HG02571 (cell line): ENCODE results near the gene MYO18B.

Source experiments
- ATAC-seq: cut with Tn5 transposase; IDR thresholded peaks from one replicate; pipeline ENCODE4 v1.9.1; 2021; ENCODE audit warnings: mild to moderate bottlenecking, moderate library complexity; ENCODE audit not compliant: unreplicated experiment

MYO18B gene

DNA sequence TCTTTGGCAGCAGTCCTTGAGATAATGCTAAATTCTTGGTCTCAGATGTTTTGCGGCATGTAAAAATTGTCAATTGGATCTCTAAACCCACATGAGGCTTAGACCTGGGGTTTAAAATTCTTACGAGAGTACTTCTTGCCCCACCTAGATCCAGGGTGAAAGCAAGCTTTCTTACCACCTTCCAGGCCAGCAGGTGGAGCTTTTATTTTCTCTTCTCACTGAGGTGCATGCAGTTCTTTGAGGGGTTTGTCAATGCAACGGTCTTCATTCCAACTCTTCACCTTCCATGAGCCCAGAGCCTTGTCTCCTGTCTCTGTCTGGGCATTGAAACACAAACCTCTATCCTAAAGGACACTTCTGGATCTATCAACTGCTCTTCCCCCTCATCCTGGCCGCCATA, 154.1 kb downstream of the MYO18B start:
- ATAC-seq, result no peak

- no peak for ATAC-seq
These were observed 154.6 kb downstream of the MYO18B start for GRCh38 chr22:25896592-25896991.

GRCh38 chr22:25898707-25899365, 156.8 kb downstream of the MYO18B start:
- no peak for ATAC-seq

- ATAC-seq, result no peak
These were observed 157.6 kb downstream of the MYO18B start for GRCh38 chr22:25899566-25899965.

- ATAC-seq, result no peak
These were observed 158.4 kb downstream of the MYO18B start for GRCh38 chr22:25900390-25900789.

GRCh38 chr22:25900880-25901279, 158.9 kb downstream of the MYO18B start:
- no peak for ATAC-seq

DNA sequence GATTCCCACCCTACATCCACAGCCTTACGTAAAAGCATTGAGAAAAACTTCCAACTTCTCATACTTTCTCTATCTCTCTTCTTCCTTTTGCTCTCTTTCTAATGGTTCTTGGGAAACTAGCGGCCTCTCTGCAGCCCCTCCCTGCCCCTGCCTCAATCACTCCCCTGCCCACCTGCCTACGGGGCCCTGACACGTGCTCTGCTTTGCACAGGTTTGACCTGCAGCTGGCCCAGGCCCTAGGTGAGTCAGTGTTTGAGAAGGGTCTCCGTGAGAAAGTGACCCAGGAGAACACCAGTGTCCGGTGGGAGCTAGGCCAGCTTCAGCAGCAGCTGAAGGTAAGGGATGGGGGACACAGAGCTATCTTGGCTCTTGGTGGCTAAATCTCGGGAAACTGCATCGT, 160.4 kb downstream of the MYO18B start:
- ATAC-seq, result no peak

DNA sequence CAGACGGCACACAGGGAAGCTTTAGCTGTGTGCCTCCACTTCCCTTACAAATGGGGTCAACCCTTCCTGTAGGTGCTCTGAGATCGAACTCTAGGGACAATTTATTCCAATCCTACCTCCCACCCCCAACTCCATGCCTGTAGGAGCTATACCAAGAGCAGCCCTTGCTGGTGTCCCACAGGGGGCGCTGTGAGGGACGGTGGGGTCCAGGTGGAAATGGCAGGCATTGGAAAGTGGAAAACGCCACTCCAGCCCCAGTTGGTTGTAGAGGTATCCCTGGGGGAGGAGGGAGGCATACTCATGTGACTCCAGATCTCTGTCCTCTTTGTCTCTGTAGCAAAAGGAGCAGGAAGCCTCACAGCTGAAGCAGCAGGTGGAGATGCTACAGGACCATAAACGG, 161.3 kb downstream of the MYO18B start:
- no peak for ATAC-seq

DNA sequence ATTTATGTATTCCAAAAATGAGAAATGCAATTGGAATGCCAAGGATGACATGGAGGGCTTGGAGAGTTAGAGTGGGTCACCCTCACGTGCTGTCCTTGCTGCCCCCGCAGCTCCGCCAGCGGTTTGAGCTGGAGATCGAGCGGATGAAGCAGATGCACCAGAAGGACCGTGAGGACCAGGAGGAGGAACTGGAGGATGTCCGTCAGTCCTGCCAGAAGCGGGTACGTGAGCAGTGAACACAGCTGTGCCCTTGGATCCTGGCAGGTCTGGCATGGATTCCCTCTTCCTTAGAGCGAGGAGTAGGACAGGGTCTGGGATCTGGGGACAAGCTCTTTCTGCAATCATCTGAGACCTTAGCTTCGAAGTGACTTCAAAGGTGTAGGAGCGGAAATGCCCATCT, 166.2 kb downstream of the MYO18B start:
- no peak for ATAC-seq

GRCh38 chr22:25908755-25909154, 166.8 kb downstream of the MYO18B start:
- no peak for ATAC-seq

GRCh38 chr22:25909614-25910387, 167.8 kb downstream of the MYO18B start:
- no peak for ATAC-seq

GRCh38 chr22:25911243-25911972, 169.4 kb downstream of the MYO18B start:
- no peak for ATAC-seq

- no peak for ATAC-seq
These were observed 177.5 kb downstream of the MYO18B start for GRCh38 chr22:25919452-25919851.

- ATAC-seq, result no peak
These were observed 180.2 kb downstream of the MYO18B start for GRCh38 chr22:25922141-25922540.

- ATAC-seq, result no peak
These were observed 181.9 kb downstream of the MYO18B start for GRCh38 chr22:25923914-25924313.

- no peak for ATAC-seq
These were observed 186.1 kb downstream of the MYO18B start for GRCh38 chr22:25928038-25928437.

- no peak for ATAC-seq
These were observed 187.4 kb downstream of the MYO18B start for GRCh38 chr22:25929321-25929878.

GRCh38 chr22:25930083-25930482, 188.1 kb downstream of the MYO18B start:
- no peak for ATAC-seq

- no peak for ATAC-seq
These were observed 188.9 kb downstream of the MYO18B start for GRCh38 chr22:25930788-25931310.

GRCh38 chr22:25933158-25933788, 191.3 kb downstream of the MYO18B start:
- ATAC-seq, result no peak
